Endodermal cell (in vitro differentiated cells): ENCODE data around the gene ARMH1. TPM values are rescaled to one million over a fixed set of nuclear protein-coding genes. Genes with fewer than 3 reads are reported as not detected.
A peak's percentile ranks its signal among the peaks of the same experiment; 100 is the strongest.
"Not testable (repeated sequence)": the region's sequence is repeated elsewhere in the genome, so short reads cannot be mapped to it uniquely, and the experiment has no call there.

ENCODE experiments used
- DNase-seq: peaks from one replicate; pipeline ENCODE4 v3.0.0-alpha.2; 2017
- H3K27ac ChIP-seq: 2 replicates; pipeline ENCODE4 v1.5.1; 2013; ENCODE audit warnings: mild to moderate bottlenecking, low read depth, low read length, moderate library complexity
- H3K27me3 ChIP-seq: 2 replicates; pipeline ENCODE4 v1.6.1; 2013; ENCODE audit warnings: mild to moderate bottlenecking, low read length, moderate library complexity; ENCODE audit not compliant: insufficient read depth, control insufficient read depth, poor library complexity, severe bottlenecking
- H3K36me3 ChIP-seq: 2 replicates; pipeline ENCODE4 v1.7.0; 2013; ENCODE audit warnings: mild to moderate bottlenecking, low read length, moderate library complexity; ENCODE audit not compliant: control insufficient read depth, insufficient read depth
- H3K4me1 ChIP-seq: one replicate; pipeline ENCODE4 v1.7.0; 2013; ENCODE audit warnings: low read length; ENCODE audit not compliant: control insufficient read depth, insufficient read depth
- H3K4me3 ChIP-seq: 2 replicates; pipeline ENCODE4 v1.5.1; 2013; ENCODE audit warnings: mild to moderate bottlenecking, low read length, moderate library complexity
- H3K9ac ChIP-seq: 2 replicates; pipeline ENCODE4 v1.6.1; 2013; ENCODE audit warnings: mild to moderate bottlenecking, low read length, moderate library complexity; ENCODE audit not compliant: poor library complexity, severe bottlenecking; ENCODE audit errors: extremely low read depth
- H3K9me3 ChIP-seq: 2 replicates; pipeline ENCODE4 v1.6.1; 2013; ENCODE audit warnings: mild to moderate bottlenecking, low read length, moderate library complexity; ENCODE audit not compliant: control insufficient read depth
- H3K27ac Mint-ChIP-seq: 2 replicates; pipeline ENCODE4 v1.8.0; 2020; ENCODE audit warnings: mixed read lengths
- H3K27me3 Mint-ChIP-seq: 2 replicates; pipeline ENCODE4 v1.8.0; 2021; ENCODE audit warnings: mild to moderate bottlenecking, mixed read lengths; ENCODE audit not compliant: insufficient read depth
- H3K36me3 Mint-ChIP-seq: 2 replicates; pipeline ENCODE4 v1.8.0; 2020; ENCODE audit warnings: low read depth, mixed read lengths
- H3K4me1 Mint-ChIP-seq: 2 replicates; pipeline ENCODE4 v1.8.0; 2020; ENCODE audit warnings: mixed read lengths
- H3K4me3 Mint-ChIP-seq: 2 replicates; pipeline ENCODE4 v1.8.0; 2020; ENCODE audit warnings: mild to moderate bottlenecking, moderate library complexity, mixed read lengths
- H3K9me3 Mint-ChIP-seq: 2 replicates; pipeline ENCODE4 v1.8.0; 2020; ENCODE audit warnings: mild to moderate bottlenecking, mixed read lengths
- WGBS, 2 experiments: methylation state at CpG; one replicate each; pipeline versions ENCODE4 v1.1.5 to v1.1.7; 2013; ENCODE audit warnings: missing lambda C conversion rate in 2 of 2, mixed read lengths in 1 of 2; ENCODE audit not compliant: insufficient coverage in 1 of 2, insufficient read length in 1 of 2; 5-methylcytosine and 5-hydroxymethylcytosine counted together
- total RNA-seq, 2 donors: library from RNA; stranded (reverse); fragmentation: NEBNext Ultra II Directional in 1 of 2; extraction: Animal tissue kit (Norgen Biotek cat#: 25700) in 1 of 2; gene quantifications; 2 replicates in 1 of 2; 3 replicates in 1 of 2; pipeline ENCODE4 v1.2.1, GENCODE V29; 2021
- TF ChIP-seq, protein P1 (sequence below): fragments of 200-600 bp; sonication (generic); conservative IDR thresholded peaks from 2 replicates; pipeline ENCODE4 v1.5.0; 2021; ENCODE audit warnings: antibody characterized with exemption, mild to moderate bottlenecking

ARMH1 gene
- total RNA-seq, 2 donors from 2014 or later, result 3.9 to 6.3 TPM

DNA sequence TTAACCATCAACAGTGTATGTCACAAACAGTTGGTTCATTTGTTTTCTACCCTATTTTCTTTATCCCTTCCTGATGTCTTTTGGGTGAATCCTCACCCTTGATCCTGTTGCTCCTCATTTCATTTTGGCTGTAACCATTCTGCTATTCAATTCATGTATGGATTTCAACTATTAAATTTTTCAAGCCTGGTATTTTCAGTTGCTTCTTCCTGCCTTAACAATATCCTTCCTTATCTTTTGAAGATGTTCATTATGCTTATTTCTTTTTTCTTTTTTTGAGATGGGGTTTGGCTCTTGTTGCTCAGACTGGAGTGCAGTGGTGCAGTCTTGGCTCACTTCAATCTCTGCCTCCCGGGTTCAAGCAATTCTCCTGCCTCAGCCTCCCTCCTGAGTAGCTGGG lies 59.3 kb downstream of the ARMH1 start:
- Mint-ChIP-seq H3K4me3 (no peak overlapping the region), H3K36me3 (no peaks in the 10 kb centered on the region), H3K27me3 (peaks cover 2% of the 10 kb centered on the region), H3K9me3 (peaks cover 1% of the 10 kb centered on the region), H3K4me1 (no peaks in the 10 kb centered on the region), H3K27ac (no peak overlapping the region)
- H3K27me3 ChIP-seq, result no peaks in the 10 kb centered on the region
- H3K9me3 ChIP-seq, result no peaks in the 10 kb centered on the region
- no peak overlapping the region for H3K27ac ChIP-seq
- H3K36me3 ChIP-seq, result no peaks in the 10 kb centered on the region
- no peak for DNase-seq
- 91% methylated on average over 1 of the region's 1 CpG; no CpG with 5 or more reads in 1 of the 2 experiments for WGBS, 2 experiments
- H3K4me3 ChIP-seq, result no peak overlapping the region
- H3K4me1 ChIP-seq, result no peaks in the 10 kb centered on the region
- TF ChIP-seq, protein P1, sequence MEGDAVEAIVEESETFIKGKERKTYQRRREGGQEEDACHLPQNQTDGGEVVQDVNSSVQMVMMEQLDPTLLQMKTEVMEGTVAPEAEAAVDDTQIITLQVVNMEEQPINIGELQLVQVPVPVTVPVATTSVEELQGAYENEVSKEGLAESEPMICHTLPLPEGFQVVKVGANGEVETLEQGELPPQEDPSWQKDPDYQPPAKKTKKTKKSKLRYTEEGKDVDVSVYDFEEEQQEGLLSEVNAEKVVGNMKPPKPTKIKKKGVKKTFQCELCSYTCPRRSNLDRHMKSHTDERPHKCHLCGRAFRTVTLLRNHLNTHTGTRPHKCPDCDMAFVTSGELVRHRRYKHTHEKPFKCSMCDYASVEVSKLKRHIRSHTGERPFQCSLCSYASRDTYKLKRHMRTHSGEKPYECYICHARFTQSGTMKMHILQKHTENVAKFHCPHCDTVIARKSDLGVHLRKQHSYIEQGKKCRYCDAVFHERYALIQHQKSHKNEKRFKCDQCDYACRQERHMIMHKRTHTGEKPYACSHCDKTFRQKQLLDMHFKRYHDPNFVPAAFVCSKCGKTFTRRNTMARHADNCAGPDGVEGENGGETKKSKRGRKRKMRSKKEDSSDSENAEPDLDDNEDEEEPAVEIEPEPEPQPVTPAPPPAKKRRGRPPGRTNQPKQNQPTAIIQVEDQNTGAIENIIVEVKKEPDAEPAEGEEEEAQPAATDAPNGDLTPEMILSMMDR, result no peak
- H3K9ac ChIP-seq, result no peak overlapping the region

DNA sequence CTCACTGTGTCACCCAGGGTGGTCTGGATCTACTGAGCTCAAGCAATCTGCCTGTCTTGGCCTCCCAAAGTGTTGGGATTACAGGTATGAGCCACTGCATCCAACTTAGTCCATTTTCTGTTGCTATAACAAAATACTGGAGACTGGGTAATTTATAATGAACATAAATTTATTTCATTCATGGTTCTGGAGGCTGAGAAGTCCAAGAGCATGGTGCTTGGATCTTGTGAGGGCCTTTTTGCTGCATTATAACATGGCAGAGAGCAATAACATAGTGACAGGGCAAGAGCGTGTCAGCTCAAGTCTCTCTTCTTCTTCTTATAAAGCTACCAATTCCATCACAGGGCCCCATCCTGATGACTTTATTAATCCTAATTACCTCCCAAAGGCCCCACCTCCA lies 61.5 kb downstream of the ARMH1 start:
- peaks cover 2% of the 10 kb centered on the region for H3K27me3 Mint-ChIP-seq
- no peak overlapping the region for H3K27ac ChIP-seq
- H3K4me3 Mint-ChIP-seq, result no peak overlapping the region
- peaks cover 3% of the 10 kb centered on the region for H3K4me1 Mint-ChIP-seq
- H3K9me3 ChIP-seq, result no peaks in the 10 kb centered on the region
- H3K9me3 Mint-ChIP-seq, result peaks cover 7% of the 10 kb centered on the region
- H3K36me3 Mint-ChIP-seq, result peaks cover 6% of the 10 kb centered on the region
- H3K27ac Mint-ChIP-seq, result no peak overlapping the region
- H3K36me3 ChIP-seq, result no peaks in the 10 kb centered on the region
- no peak overlapping the region for H3K4me3 ChIP-seq
- DNase-seq, result no peak
- TF ChIP-seq, protein P1, result no peak
- no peaks in the 10 kb centered on the region for H3K27me3 ChIP-seq
- WGBS, 2 experiments, result 100% methylated on average over 1 of the region's 1 CpG; no CpG with 5 or more reads in 1 of the 2 experiments
- H3K9ac ChIP-seq, result no peak overlapping the region
- no peaks in the 10 kb centered on the region for H3K4me1 ChIP-seq

DNA sequence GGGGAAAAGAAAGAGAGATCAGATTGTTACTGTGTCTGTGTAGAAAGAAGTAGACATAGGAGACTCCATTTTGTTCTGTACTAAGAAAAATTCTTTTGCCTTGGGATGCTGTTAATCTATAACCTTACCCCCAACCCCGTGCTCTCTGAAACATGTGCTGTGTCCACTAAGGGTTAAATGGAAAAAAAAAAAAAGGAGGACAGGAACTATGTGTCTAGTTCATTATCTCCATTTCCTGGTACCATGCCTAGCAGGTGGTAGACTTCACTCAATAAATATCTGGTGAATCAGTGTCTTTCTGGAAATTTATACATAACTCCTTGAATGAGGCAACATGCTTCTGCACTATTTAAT lies 64.4 kb downstream of the ARMH1 start:
- H3K9me3 Mint-ChIP-seq, H3K27me3 ChIP-seq: not testable (repeated sequence)
- WGBS, 2 experiments, result 100% methylated on average over 1 of the region's 1 CpG; no CpG with 5 or more reads in 1 of the 2 experiments

More for the DNA sequence above, 64.4 kb downstream of the ARMH1 start:
- Mint-ChIP-seq H3K27ac (peak overlapping the region; percentile 99), H3K36me3 (peaks cover 20% of the 10 kb centered on the region), H3K4me3 (peak overlapping the region; percentile 95)
- not testable (repeated sequence) for H3K4me1 Mint-ChIP-seq, DNase-seq, H3K4me1 ChIP-seq, H3K27me3 Mint-ChIP-seq, H3K9me3 ChIP-seq
- Histone ChIP-seq H3K36me3 (peaks cover 17% of the 10 kb centered on the region), H3K4me3 (peak overlapping the region; percentile 100), H3K27ac (peak overlapping the region; percentile 1), H3K9ac (peak overlapping the region; percentile 12)
